Suprapubic skin (tissue), 4 donors: ENCODE measurements around the gene HIPK4. TPM values are rescaled to one million over a fixed set of nuclear protein-coding genes. Genes with fewer than 3 reads are reported as not detected.

Experiments used
- DNase-seq, 2 donors: peaks; one replicate each; pipeline ENCODE4 v3.0.0-alpha.2; 2019; ENCODE audit warnings: low spot score in 2 of 2
- H3K27ac ChIP-seq: fragments of 200-600 bp; sonication (generic); one replicate; pipeline ENCODE4 v1.5.1; 2019
- H3K27me3 ChIP-seq: fragments of 200-600 bp; sonication (generic); one replicate; pipeline ENCODE4 v1.5.1; 2019
- H3K36me3 ChIP-seq: fragments of 200-600 bp; sonication (generic); one replicate; pipeline ENCODE4 v1.5.1; 2019
- H3K4me1 ChIP-seq: fragments of 200-600 bp; sonication (generic); one replicate; pipeline ENCODE4 v1.5.1; 2019
- H3K4me3 ChIP-seq: fragments of 200-600 bp; sonication (generic); one replicate; pipeline ENCODE4 v1.5.1; 2019; ENCODE audit warnings: mild to moderate bottlenecking
- H3K9me3 ChIP-seq: fragments of 200-600 bp; sonication (generic); one replicate; pipeline ENCODE4 v1.5.1; 2019
- CTCF ChIP-seq, 2 donors: fragments of 200-600 bp in 1 of 2; fragments of 450-650 bp in 1 of 2; sonication (generic) in 1 of 2; IDR thresholded peaks; one replicate each; pipeline ENCODE4 v1.5.1; 2016 to 2019; ENCODE audit warnings: antibody characterized with exemption in 2 of 2, mild to moderate bottlenecking in 1 of 2, moderate library complexity in 1 of 2
- EP300 ChIP-seq: sonication (generic); formaldehyde crosslinking; IDR thresholded peaks from one replicate; pipeline ENCODE4 v1.6.1; 2017; ENCODE audit warnings: antibody characterized with exemption
- POLR2A ChIP-seq, 2 donors: fragments of 450-650 bp; IDR thresholded peaks; one replicate each; pipeline ENCODE4 v1.6.1; 2017; ENCODE audit warnings: antibody characterized with exemption in 2 of 2, mild to moderate bottlenecking in 2 of 2, moderate library complexity in 2 of 2
- POLR2AphosphoS5 ChIP-seq, 3 donors: sonication (generic); formaldehyde crosslinking; IDR thresholded peaks; one replicate each; pipeline ENCODE4 v1.6.1; 2017; ENCODE audit warnings: antibody characterized with exemption in 3 of 3
- WGBS: methylation state at CpG from one replicate; pipeline ENCODE4 v1.1.5; 2018; 5-methylcytosine and 5-hydroxymethylcytosine counted together
- total RNA-seq, 4 donors: library from RNA; depleted of rRNA; stranded (reverse); fragments of >200 nt; gene quantifications; one replicate each; pipeline ENCODE4 v1.1.0, GENCODE V29; 2016

Gene HIPK4
- total RNA-seq, 4 donors from 2014 or later: 0.21 to 0.47 (median 0.42) TPM; not detected in 1

GRCh38 chr19:40420766-40421765 lies 31.1 kb upstream of the HIPK4 start:
- H3K4me1 ChIP-seq: peaks cover 44% of the 10 kb centered on the region
- H3K4me3 ChIP-seq: peak overlapping the region; percentile 64
- peak overlapping the region; percentile 97 for H3K27ac ChIP-seq
- H3K36me3 ChIP-seq: peaks cover 10% of the 10 kb centered on the region
- no peaks in the 10 kb centered on the region for H3K9me3 ChIP-seq
- no peaks in the 10 kb centered on the region for H3K27me3 ChIP-seq
- peak; percentile 96 to 97 for DNase-seq
- TF ChIP-seq POLR2AphosphoS5 (IDR thresholded peaks at IDR 0.05): peak in 2 of 3 donors; percentile 71 to 88
- TF ChIP-seq CTCF (IDR thresholded peaks at IDR 0.05): peak; percentile 91 to 94
- peak in 1 of 2 donors; percentile 67 for TF ChIP-seq POLR2A (IDR thresholded peaks at IDR 0.05)
- no peak for TF ChIP-seq EP300
- WGBS: 4% methylated on average over 32 of the region's 56 CpGs

- Histone ChIP-seq H3K36me3 (peaks cover 10% of the 10 kb centered on the region), H3K27me3 (no peaks in the 10 kb centered on the region), H3K4me3 (peak overlapping the region; percentile 64), H3K9me3 (no peaks in the 10 kb centered on the region), H3K27ac (peak overlapping the region; percentile 97), H3K4me1 (peaks cover 43% of the 10 kb centered on the region)
- no peak for TF ChIP-seq CTCF (IDR thresholded peaks at IDR 0.05)
- TF ChIP-seq POLR2A (IDR thresholded peaks at IDR 0.05): no peak
- TF ChIP-seq POLR2AphosphoS5 (IDR thresholded peaks at IDR 0.05): no peak
- TF ChIP-seq EP300: no peak
- WGBS: 54% methylated on average over 14 of the region's 14 CpGs
- no peak for DNase-seq
Measured at GRCh38 chr19:40420451-40420765, 30.4 kb upstream of the HIPK4 start.

- Histone ChIP-seq H3K36me3 (peaks cover 10% of the 10 kb centered on the region), H3K4me3 (no peak overlapping the region), H3K27me3 (no peaks in the 10 kb centered on the region), H3K27ac (no peak overlapping the region), H3K9me3 (no peaks in the 10 kb centered on the region), H3K4me1 (peaks cover 44% of the 10 kb centered on the region)
- WGBS: 94% methylated on average over 5 of the region's 5 CpGs
- DNase-seq: no peak
- TF ChIP-seq CTCF (IDR thresholded peaks at IDR 0.05): no peak
- no peak for TF ChIP-seq EP300
- no peak for TF ChIP-seq POLR2AphosphoS5 (IDR thresholded peaks at IDR 0.05)
- no peak for TF ChIP-seq POLR2A (IDR thresholded peaks at IDR 0.05)
Measured at GRCh38 chr19:40419780-40420179, 29.8 kb upstream of the HIPK4 start.

GRCh38 chr19:40419066-40419612 lies 29.2 kb upstream of the HIPK4 start:
- WGBS: 57% methylated on average over 4 of the region's 5 CpGs
- no peaks in the 10 kb centered on the region for H3K9me3 ChIP-seq
- H3K27ac ChIP-seq: no peak overlapping the region
- DNase-seq: no peak
- H3K36me3 ChIP-seq: peaks cover 10% of the 10 kb centered on the region
- TF ChIP-seq EP300 (no peak), CTCF (IDR thresholded peaks at IDR 0.05) (no peak), POLR2A (IDR thresholded peaks at IDR 0.05) (no peak), POLR2AphosphoS5 (IDR thresholded peaks at IDR 0.05) (no peak)
- peaks cover 40% of the 10 kb centered on the region for H3K4me1 ChIP-seq
- H3K4me3 ChIP-seq: no peak overlapping the region
- H3K27me3 ChIP-seq: no peaks in the 10 kb centered on the region

- no peak for DNase-seq
- TF ChIP-seq POLR2A (IDR thresholded peaks at IDR 0.05): no peak
- no peak for TF ChIP-seq POLR2AphosphoS5 (IDR thresholded peaks at IDR 0.05)
- TF ChIP-seq CTCF (IDR thresholded peaks at IDR 0.05): no peak
- no peak for TF ChIP-seq EP300
- no peaks in the 10 kb centered on the region for H3K27me3 ChIP-seq
- no peak overlapping the region for H3K4me3 ChIP-seq
- 94% methylated on average over 3 of the region's 3 CpGs for WGBS
- peaks cover 37% of the 10 kb centered on the region for H3K4me1 ChIP-seq
- H3K36me3 ChIP-seq: peaks cover 8% of the 10 kb centered on the region
- H3K27ac ChIP-seq: peak overlapping the region; percentile 57
- no peaks in the 10 kb centered on the region for H3K9me3 ChIP-seq
Measured at GRCh38 chr19:40418040-40418439, 28.1 kb upstream of the HIPK4 start.
